HCT116 (cell line): Measurements from ENCODE around the gene UBA6. TPM values are rescaled to one million over a fixed set of nuclear protein-coding genes. Genes with fewer than 3 reads are reported as not detected.

Experiments used
- ATAC-seq: fragments of 200-7000 bp; cut with Tn5 transposase; 2 replicates; pipeline ENCODE4 v1.9.1; 2020; ENCODE audit warnings: mild to moderate bottlenecking, moderate library complexity
- BruUV-seq: library from RNA; stranded (reverse); fragments of 400-500 nt; replicated peaks from 2 replicates; lab custom pipeline; 2021; lab: Mats Ljungman, UMichigan
- CTCF ChIA-PET: fragments of 300-600 bp; sonication (Branson Sonifier 250); formaldehyde crosslinking; loops from one replicate; lab custom pipeline; 2021; ENCODE audit warnings: antibody characterized with exemption; lab: Charles Lee
- POLR2A ChIA-PET: fragments of 300-600, 350-600 bp; sonication (Branson Sonifier 250); formaldehyde crosslinking; loops from one replicate; lab custom pipeline; 2021; ENCODE audit warnings: antibody characterized with exemption; lab: Charles Lee
- RAD21 ChIA-PET, 2 experiments: fragments of 300-600 bp; sonication (Branson Sonifier 250); formaldehyde crosslinking; loops; one replicate each; lab custom pipeline; 2023; ENCODE audit warnings: low total read pairs in 2 of 2; ENCODE audit not compliant: uncharacterized antibody in 2 of 2, unreplicated experiment in 2 of 2, low non-redundant PET in 1 of 2; lab: Charles Lee
- DNase-seq: peaks from one replicate; pipeline ENCODE4 v3.0.0-alpha.2; 2010; ENCODE audit warnings: low read depth, low spot score
- H2AFZ ChIP-seq: fragments of 200-600 bp; shearing (Covaris generic), sonication (generic); 2 replicates; pipeline ENCODE4 v1.6.1; 2017; ENCODE audit warnings: low read depth, mixed run types, mixed read lengths, antibody characterized with exemption, low read length; ENCODE audit not compliant: poor library complexity, severe bottlenecking
- H3K27ac ChIP-seq: 2 replicates; pipeline ENCODE4 v1.5.1; 2012; ENCODE audit warnings: low read depth, low read length
- H3K27me3 ChIP-seq: fragments of 200-600 bp; sonication (generic); 2 replicates; pipeline ENCODE4 v1.6.1; 2016; ENCODE audit warnings: mixed run types, low read length, mixed read lengths; ENCODE audit not compliant: insufficient read depth
- H3K36me3 ChIP-seq, 2 experiments: fragments of 200-500 bp in 1 of 2; fragments of 200-600 bp in 1 of 2; sonication (Bioruptor generic) in 1 of 2; sonication (generic) in 1 of 2; 2 replicates each; pipeline versions ENCODE4 v1.5.1 to v1.6.1; 2014 to 2016; ENCODE audit warnings: low read length in 2 of 2, inconsistent platforms in 1 of 2, mixed read lengths in 1 of 2, mixed run types in 1 of 2; ENCODE audit not compliant: insufficient read depth in 2 of 2, control insufficient read depth in 1 of 2
- H3K4me1 ChIP-seq, 2 experiments: fragments of 200-600 bp in 1 of 2; sonication (generic) in 1 of 2; 2 replicates each; pipeline versions ENCODE4 v1.5.1 to v1.6.1; 2012 to 2017; ENCODE audit warnings: low read length in 2 of 2, inconsistent platforms in 1 of 2, mild to moderate bottlenecking in 1 of 2, mixed read lengths in 1 of 2, mixed run types in 1 of 2, moderate library complexity in 1 of 2; ENCODE audit not compliant: insufficient read depth in 2 of 2, control insufficient read depth in 1 of 2
- H3K4me2 ChIP-seq: fragments of 200-600 bp; sonication (generic); 2 replicates; pipeline ENCODE4 v1.6.1; 2017; ENCODE audit warnings: mixed run types, low read length, mixed read lengths
- H3K4me3 ChIP-seq, 2 experiments: fragments of 200-600 bp in 1 of 2; sonication (generic) in 1 of 2; replicated peaks in 1 of 2; 2 replicates each; pipeline ENCODE4 v1.5.1; 2011 to 2016; ENCODE audit warnings: low read length in 2 of 2, control low read depth in 1 of 2, low read depth in 1 of 2, mild to moderate bottlenecking in 1 of 2, mixed read lengths in 1 of 2, mixed run types in 1 of 2
- H3K79me2 ChIP-seq: fragments of 200-600 bp; sonication (generic); 2 replicates; pipeline ENCODE4 v1.6.1; 2017; ENCODE audit warnings: mild to moderate bottlenecking, mixed run types, low read length, moderate library complexity, mixed read lengths; ENCODE audit not compliant: insufficient read depth
- H3K9ac ChIP-seq: fragments of 200-600 bp; sonication (generic); 2 replicates; pipeline ENCODE4 v1.6.1; 2016; ENCODE audit warnings: low read length, mixed read lengths
- H3K9me2 ChIP-seq: fragments of 200-600 bp; sonication (generic), shearing (Covaris generic); 2 replicates; pipeline ENCODE4 v1.6.1; 2017; ENCODE audit warnings: mixed run types, mild to moderate bottlenecking, moderate library complexity; ENCODE audit not compliant: insufficient read depth
- H3K9me3 ChIP-seq, 2 experiments: fragments of 200-500 bp in 1 of 2; fragments of 200-600 bp in 1 of 2; sonication (Bioruptor generic) in 1 of 2; sonication (generic) in 1 of 2; 2 replicates each; pipeline ENCODE4 v1.6.1; 2014 to 2017; ENCODE audit warnings: low read length in 2 of 2, mixed read lengths in 2 of 2, inconsistent platforms in 1 of 2, low read depth in 1 of 2, mild to moderate bottlenecking in 1 of 2, mixed run types in 1 of 2, moderate library complexity in 1 of 2; ENCODE audit not compliant: control insufficient read depth in 1 of 2, insufficient read depth in 1 of 2
- H4K20me1 ChIP-seq: fragments of 200-600 bp; sonication (generic), shearing (Covaris generic); 2 replicates; pipeline ENCODE4 v1.6.1; 2017; ENCODE audit warnings: mixed run types, mild to moderate bottlenecking, moderate library complexity; ENCODE audit not compliant: insufficient read depth
- CBX3 ChIP-seq: IDR thresholded peaks from 2 replicates; pipeline ENCODE4 v1.6.1; 2012; ENCODE audit warnings: low read depth
- ELF1 ChIP-seq: IDR thresholded peaks from 2 replicates; pipeline ENCODE4 v1.6.1; 2012; ENCODE audit warnings: low read depth, borderline replicate concordance
- EZH2 ChIP-seq: fragments of 200-600 bp; sonication (generic); IDR thresholded peaks from 2 replicates; pipeline ENCODE4 v1.6.1; 2017; ENCODE audit warnings: antibody characterized with exemption, mixed run types
- EZH2phosphoT487 ChIP-seq: fragments of 200-600 bp; IDR thresholded peaks from 2 replicates; pipeline ENCODE4 v1.6.1; 2018; ENCODE audit warnings: antibody characterized with exemption, borderline replicate concordance
- FOSL1 ChIP-seq: IDR thresholded peaks from 2 replicates; pipeline ENCODE4 v1.6.1; 2012; ENCODE audit warnings: low read depth
- JUND ChIP-seq: IDR thresholded peaks from 2 replicates; pipeline ENCODE4 v1.6.1; 2012
- RAD21 ChIP-seq: IDR thresholded peaks from 2 replicates; pipeline ENCODE4 v1.6.1; 2012; ENCODE audit warnings: low read depth, mild to moderate bottlenecking
- SP1 ChIP-seq: IDR thresholded peaks from 2 replicates; pipeline ENCODE4 v1.6.1; 2012; ENCODE audit warnings: low read depth
- SRF ChIP-seq: IDR thresholded peaks from 2 replicates; pipeline ENCODE4 v1.6.1; 2012; ENCODE audit warnings: low read depth
- TCF7L2 ChIP-seq: IDR thresholded peaks from 2 replicates; pipeline ENCODE4 v1.7.0; 2011; ENCODE audit warnings: borderline replicate concordance, inconsistent platforms; ENCODE audit not compliant: insufficient read depth, insufficient read length; ENCODE audit errors: extremely low read depth
- YY1 ChIP-seq: IDR thresholded peaks from 2 replicates; pipeline ENCODE4 v1.6.1; 2011; ENCODE audit warnings: low read length, low read depth, moderate library complexity, mild to moderate bottlenecking; ENCODE audit not compliant: insufficient replicate concordance; ENCODE audit errors: extremely low read depth
- ZFX ChIP-seq: fragments of 450-650 bp; IDR thresholded peaks from 2 replicates; pipeline ENCODE4 v1.6.1; 2017
- ZNF274 ChIP-seq: fragments of 200-500 bp; sonication (Bioruptor generic); IDR thresholded peaks from 2 replicates; pipeline ENCODE4 v1.6.1; 2014; ENCODE audit warnings: mild to moderate bottlenecking, low read depth, low read length, inconsistent platforms
- intact Hi-C: fragments of 100-400 bp; cut with micrococcal nuclease; formaldehyde crosslinking; loops from 2 replicates; pipeline ENCODE4 v1.10.0; 2022
- total RNA-seq: library from RNA; stranded (reverse); gene quantifications from one replicate; pipeline ENCODE4 v1.2.1, GENCODE V29; 2021; ENCODE audit not compliant: unreplicated experiment
- TF ChIP-seq, protein P1 (sequence below): IDR thresholded peaks from 2 replicates; pipeline ENCODE4 v1.6.1; 2012; ENCODE audit warnings: low read depth
- TF ChIP-seq, protein P2 (sequence below): IDR thresholded peaks from 2 replicates; pipeline ENCODE4 v1.6.1; 2012
- TF ChIP-seq, protein P3 (sequence below): IDR thresholded peaks from 2 replicates; pipeline ENCODE4 v1.6.1; 2011; ENCODE audit warnings: mild to moderate bottlenecking, low read length, moderate library complexity; ENCODE audit not compliant: insufficient replicate concordance; ENCODE audit errors: extremely low read depth

Gene UBA6
- total RNA-seq, 1 experiment from 2014 or later = 98.9 TPM

DNA sequence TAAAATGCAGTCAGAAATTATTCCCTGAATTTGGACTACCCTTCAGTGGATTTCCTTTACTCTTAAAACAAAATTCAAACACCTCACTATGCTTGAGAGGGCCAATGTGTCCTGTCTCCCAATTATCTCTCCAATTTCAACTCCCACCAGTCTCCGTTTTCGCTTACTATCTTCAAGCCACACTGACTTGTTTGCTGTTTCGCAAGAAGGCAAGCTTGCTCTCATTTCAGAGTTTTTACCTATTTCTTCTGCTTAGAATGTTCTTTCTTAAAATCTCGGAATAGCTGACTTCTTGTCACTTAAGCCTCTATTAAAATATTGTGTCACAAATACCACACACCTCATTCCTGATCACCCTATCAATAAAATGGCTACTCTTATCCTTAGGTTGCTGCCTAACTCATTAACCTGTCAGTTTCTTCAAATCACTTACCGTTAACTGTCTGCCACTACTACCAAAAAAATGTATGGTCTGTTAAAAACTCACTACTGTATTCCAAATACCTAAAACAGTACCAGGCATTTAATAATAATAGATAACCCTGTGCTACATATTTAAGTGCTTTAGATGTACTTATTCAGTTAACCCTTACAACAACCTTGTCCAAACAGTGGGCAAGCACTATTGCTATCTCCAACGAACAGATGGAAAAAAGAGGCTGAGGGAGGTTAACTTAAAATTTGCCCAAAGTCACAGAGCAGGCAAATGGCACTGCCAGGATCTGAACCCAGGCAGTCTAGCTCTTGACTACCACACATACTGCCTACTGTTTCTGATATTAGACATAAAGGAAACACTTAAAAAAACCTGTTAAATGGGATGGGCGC lies 2.9 kb downstream of the UBA6 start:
- Histone ChIP-seq H3K36me3 (0 out of 4 replicates have a peak, but pooled peaks cover 0 to 3% of the 10 kb centered on the region in 2 experiments), H3K9me3 (no peaks in the 10 kb centered on the region), H3K79me2 (peaks cover 87% of the 10 kb centered on the region), H3K9ac (no peak overlapping the region), H2AFZ (no peak overlapping the region), H3K27ac (no peak overlapping the region), H3K4me1 (peaks cover 7 to 15% of the 10 kb centered on the region in 2 experiments), H3K4me2 (no peak overlapping the region), H3K9me2 (no peaks in the 10 kb centered on the region), H3K4me3 (no peak overlapping the region), H4K20me1 (no peaks in the 10 kb centered on the region), H3K27me3 (no peaks in the 10 kb centered on the region)
- TF ChIP-seq SRF = no peak
- TF ChIP-seq JUND = no peak
- TF ChIP-seq FOSL1 = no peak
- TF ChIP-seq RAD21 = no peak
- no peak for TF ChIP-seq EZH2
- no peak for TF ChIP-seq ZNF274
- TF ChIP-seq ELF1 = no peak
- TF ChIP-seq EZH2phosphoT487 = no peak
- TF ChIP-seq SP1 = no peak
- TF ChIP-seq, protein P1, sequence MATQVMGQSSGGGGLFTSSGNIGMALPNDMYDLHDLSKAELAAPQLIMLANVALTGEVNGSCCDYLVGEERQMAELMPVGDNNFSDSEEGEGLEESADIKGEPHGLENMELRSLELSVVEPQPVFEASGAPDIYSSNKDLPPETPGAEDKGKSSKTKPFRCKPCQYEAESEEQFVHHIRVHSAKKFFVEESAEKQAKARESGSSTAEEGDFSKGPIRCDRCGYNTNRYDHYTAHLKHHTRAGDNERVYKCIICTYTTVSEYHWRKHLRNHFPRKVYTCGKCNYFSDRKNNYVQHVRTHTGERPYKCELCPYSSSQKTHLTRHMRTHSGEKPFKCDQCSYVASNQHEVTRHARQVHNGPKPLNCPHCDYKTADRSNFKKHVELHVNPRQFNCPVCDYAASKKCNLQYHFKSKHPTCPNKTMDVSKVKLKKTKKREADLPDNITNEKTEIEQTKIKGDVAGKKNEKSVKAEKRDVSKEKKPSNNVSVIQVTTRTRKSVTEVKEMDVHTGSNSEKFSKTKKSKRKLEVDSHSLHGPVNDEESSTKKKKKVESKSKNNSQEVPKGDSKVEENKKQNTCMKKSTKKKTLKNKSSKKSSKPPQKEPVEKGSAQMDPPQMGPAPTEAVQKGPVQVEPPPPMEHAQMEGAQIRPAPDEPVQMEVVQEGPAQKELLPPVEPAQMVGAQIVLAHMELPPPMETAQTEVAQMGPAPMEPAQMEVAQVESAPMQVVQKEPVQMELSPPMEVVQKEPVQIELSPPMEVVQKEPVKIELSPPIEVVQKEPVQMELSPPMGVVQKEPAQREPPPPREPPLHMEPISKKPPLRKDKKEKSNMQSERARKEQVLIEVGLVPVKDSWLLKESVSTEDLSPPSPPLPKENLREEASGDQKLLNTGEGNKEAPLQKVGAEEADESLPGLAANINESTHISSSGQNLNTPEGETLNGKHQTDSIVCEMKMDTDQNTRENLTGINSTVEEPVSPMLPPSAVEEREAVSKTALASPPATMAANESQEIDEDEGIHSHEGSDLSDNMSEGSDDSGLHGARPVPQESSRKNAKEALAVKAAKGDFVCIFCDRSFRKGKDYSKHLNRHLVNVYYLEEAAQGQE = no peak
- TF ChIP-seq ZFX = no peak
- no peak for TF ChIP-seq TCF7L2
- no peak for TF ChIP-seq CBX3
- TF ChIP-seq YY1 = no peak
- TF ChIP-seq, protein P2, sequence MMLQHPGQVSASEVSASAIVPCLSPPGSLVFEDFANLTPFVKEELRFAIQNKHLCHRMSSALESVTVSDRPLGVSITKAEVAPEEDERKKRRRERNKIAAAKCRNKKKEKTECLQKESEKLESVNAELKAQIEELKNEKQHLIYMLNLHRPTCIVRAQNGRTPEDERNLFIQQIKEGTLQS = no peak
- TF ChIP-seq, protein P3, sequence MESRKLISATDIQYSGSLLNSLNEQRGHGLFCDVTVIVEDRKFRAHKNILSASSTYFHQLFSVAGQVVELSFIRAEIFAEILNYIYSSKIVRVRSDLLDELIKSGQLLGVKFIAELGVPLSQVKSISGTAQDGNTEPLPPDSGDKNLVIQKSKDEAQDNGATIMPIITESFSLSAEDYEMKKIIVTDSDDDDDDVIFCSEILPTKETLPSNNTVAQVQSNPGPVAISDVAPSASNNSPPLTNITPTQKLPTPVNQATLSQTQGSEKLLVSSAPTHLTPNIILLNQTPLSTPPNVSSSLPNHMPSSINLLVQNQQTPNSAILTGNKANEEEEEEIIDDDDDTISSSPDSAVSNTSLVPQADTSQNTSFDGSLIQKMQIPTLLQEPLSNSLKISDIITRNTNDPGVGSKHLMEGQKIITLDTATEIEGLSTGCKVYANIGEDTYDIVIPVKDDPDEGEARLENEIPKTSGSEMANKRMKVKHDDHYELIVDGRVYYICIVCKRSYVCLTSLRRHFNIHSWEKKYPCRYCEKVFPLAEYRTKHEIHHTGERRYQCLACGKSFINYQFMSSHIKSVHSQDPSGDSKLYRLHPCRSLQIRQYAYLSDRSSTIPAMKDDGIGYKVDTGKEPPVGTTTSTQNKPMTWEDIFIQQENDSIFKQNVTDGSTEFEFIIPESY = no peak
- DNase-seq = no peak
- no peak for ATAC-seq
- intact Hi-C loops = no loop called here
- ChIA-PET POLR2A (no interaction called here), RAD21 (no interaction called here), CTCF (no interaction called here)
- BruUV-seq = no TSS peak
